Activated CD4-positive, alpha-beta T cell treated with anti-CD3 and anti-CD28 coated beads for 4 hours (primary cell): Measurements from ENCODE around the gene CCDC124.

Experiments used
- DNase-seq, 2 donors: peaks; one replicate each; pipeline ENCODE4 v3.0.0-alpha.2; 2020

Gene CCDC124

DNA sequence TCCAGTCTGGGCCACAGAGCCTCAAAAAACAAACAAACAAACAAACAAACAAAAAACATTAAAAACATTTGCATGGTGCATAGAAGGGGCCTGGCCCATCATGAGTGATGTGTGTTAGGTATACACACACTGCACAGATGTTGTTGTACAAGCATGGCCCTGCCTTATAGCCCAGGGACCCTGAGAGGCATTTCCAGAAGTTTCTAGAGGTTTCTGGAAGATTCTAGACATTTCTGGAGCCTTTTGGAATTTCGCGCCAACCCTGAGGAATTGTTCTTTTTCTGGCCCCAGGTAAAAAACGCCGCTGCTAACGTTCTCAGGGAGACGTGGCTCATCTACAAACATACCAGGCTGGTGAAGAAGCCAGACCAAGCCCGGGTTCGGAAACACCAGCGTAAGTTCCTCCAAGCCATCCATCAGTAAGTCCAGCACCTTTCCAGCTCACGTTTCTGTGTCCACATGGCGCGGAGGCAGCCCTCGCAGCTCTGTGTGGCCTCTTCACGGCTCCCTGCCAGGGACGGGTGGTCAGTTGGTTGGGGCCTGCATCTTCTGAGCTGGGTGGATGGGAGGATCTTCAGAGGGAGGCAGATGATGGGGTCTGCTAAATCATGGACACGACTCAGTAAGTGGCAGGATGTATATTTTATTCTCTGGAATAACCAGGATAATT, 56.7 kb downstream of the CCDC124 start:
- DNase-seq = no peak

DNA sequence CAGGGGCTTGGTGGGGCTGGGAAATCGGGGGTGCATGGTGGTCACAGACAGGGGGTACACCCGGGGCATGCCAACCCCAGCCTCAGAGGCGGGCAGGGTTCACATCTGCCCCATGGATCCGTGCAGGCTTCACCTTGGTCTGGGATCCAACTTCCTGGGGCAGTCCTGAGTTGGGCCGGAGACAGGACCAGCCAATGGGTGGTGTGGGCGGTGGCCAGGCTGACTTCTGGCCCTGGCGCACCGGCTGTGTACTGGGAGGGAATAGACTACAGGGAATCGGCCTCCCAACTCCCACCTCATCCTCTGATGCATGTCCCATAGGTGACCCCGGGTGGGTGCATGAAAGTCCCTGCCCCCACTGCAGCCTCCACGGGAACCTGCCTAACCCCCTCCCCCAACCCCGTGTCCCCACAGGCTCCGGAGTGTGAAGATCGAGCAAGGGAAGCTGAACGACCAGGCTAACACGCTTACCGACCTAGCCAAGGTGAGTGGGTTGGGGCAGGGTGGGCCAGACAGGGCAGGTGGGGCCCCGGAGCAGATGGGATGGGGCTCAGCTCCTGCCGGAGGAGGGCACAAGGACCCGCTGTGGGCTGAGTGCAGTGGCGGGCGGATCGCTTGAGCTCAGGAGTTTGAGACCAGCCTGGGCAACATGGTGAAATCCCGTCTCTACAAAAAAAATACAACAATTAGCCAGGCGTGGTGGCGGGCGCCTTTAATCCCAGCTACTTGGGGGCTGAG, 60.4 kb downstream of the CCDC124 start:
- DNase-seq = no peak
